ENCODE measurements around the gene SEC14L3. TPM values are rescaled to one million over a fixed set of nuclear protein-coding genes. Genes with fewer than 3 reads are reported as not detected.

The SEC14L3 gene
- total RNA-seq, 2 experiments from 2014 or later, result 0.25 TPM; not detected in 1

DNA sequence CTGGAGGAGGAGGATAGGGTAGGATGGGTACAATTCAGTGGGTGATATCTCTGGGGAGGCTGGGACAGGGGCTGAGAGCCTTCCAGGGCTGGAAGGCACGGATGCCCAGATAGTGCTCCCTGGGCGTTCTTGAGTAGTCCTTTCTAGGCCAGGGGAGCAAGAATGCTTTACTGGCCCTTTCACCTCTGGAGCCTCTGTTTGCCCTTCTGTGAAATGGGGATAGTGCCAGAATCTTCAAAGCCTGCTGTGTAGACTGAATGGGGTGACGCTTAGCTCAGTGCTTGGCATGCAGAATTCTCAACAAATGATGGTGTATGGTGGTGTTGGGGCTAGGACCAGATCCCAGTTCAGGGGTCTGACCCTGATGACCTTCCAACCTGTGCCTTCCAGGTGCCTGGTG lies 38.6 kb downstream of the SEC14L3 start:
- no peak for DNase-seq
- POLR2A ChIA-PET, result interaction anchor here (1.0 to 7.2 kb wide), 2 partner anchors 8 to 144 kb away, joined by 3 to 80 read pairs; partner anchors contain the start of genes CASTOR1 and MTFP1
- Mint-ChIP-seq H3K36me3 (ENCODE audit: low read depth) (peaks cover 28% of the 10 kb centered on the region), H3K27ac (no peak overlapping the region), H3K27me3 (peaks cover 4% of the 10 kb centered on the region), H3K4me3 (no peak overlapping the region), H3K9me3 (peaks cover 12% of the 10 kb centered on the region), H3K4me1 (peaks cover 23% of the 10 kb centered on the region)
- CTCF ChIA-PET, result interaction anchor here (7.5 kb wide), 1 partner anchor 9 kb away, joined by 69 read pairs; the partner anchor contains the start of gene MTFP1

DNA sequence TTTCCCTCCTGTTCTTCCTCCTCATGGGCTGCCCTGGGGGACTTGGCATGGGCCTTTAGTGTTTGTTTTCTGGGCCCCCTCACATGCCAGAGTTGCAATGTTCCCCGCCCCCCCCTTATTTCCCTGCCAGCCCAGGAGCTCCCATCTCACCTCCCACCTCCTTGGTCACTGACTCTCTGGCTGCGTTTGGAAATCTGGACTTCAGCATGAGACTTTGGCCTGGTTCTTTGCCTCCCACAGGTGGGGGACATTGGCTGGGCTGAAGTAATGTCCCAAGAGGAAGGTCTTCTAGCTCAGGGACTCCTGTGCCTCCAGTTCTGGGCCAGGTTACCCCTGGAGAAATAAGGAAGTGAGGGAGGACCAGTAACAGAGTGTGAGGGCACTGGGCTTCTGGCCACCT lies 39.3 kb downstream of the SEC14L3 start:
- Mint-ChIP-seq H3K36me3 (ENCODE audit: low read depth) (peaks cover 33% of the 10 kb centered on the region), H3K4me1 (peaks cover 25% of the 10 kb centered on the region), H3K27me3 (peaks cover 2% of the 10 kb centered on the region), H3K27ac (no peak overlapping the region), H3K4me3 (no peak overlapping the region), H3K9me3 (peaks cover 12% of the 10 kb centered on the region)
- POLR2A ChIA-PET, result interaction anchor here (1.0 to 7.2 kb wide), 2 partner anchors 8 to 143 kb away, joined by 3 to 80 read pairs; partner anchors contain the start of genes CASTOR1 and MTFP1
- DNase-seq, result no peak
- CTCF ChIA-PET, result interaction anchor here (0.6 to 7.5 kb wide), 3 partner anchors 8 to 221 kb away, joined by 4 to 69 read pairs (median 4); partner anchors contain the start of gene MTFP1

DNA sequence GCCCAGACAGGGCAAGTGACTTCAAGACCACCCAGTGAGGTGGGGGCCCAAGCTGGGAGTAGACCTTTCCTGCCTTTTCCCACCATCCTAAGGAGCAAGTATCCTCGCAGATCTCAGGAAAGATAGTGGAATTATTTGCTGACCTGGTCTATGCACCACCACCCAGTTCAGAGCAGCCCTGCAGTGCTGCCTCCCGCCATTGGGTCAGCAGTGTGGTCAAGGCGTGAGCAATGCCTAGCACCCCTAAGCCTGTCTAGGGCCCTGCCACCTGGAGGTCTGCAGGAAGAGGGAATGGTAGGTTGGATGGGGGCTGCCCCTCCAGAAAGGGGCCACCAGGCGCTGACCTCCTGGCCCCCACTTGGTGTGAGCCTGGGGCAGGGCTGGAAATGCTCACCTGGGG lies 39.7 kb downstream of the SEC14L3 start:
- Mint-ChIP-seq H3K4me1 (peaks cover 29% of the 10 kb centered on the region), H3K9me3 (peaks cover 12% of the 10 kb centered on the region), H3K27me3 (peaks cover 2% of the 10 kb centered on the region), H3K36me3 (ENCODE audit: low read depth) (peaks cover 36% of the 10 kb centered on the region), H3K4me3 (no peak overlapping the region), H3K27ac (no peak overlapping the region)
- no peak for DNase-seq
- ChIA-PET CTCF (interaction anchor here (1.5 to 7.5 kb wide), 2 partner anchors 8 to 41 kb away, joined by 4 to 69 read pairs; partner anchors contain the start of gene MTFP1), POLR2A (interaction anchor here (1.0 to 7.2 kb wide), 2 partner anchors 7 to 143 kb away, joined by 3 to 80 read pairs; partner anchors contain the start of genes CASTOR1 and MTFP1)

DNA sequence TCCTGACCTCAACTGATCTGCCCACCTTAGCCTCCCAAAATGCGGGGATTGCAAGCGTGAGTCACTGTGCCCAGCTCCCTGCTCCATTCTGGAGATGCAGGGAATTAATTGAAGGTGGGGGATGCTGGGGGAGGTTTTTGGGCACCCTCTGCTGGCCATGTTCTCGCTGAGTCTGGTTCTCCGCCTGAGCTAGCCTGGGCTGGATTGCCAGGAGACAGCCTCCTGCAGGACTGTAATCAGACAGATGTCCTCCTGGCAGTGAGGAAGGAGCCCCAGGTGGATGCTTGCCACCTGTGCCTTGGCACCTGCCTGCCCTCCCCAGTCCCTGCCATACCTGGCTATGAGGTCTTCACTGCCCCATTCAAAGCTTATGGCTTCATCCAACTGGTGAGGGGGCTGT lies 40.9 kb downstream of the SEC14L3 start:
- H3K27ac Mint-ChIP-seq, result no peak overlapping the region
- H3K4me1 Mint-ChIP-seq, result peaks cover 38% of the 10 kb centered on the region
- no peaks in the 10 kb centered on the region for H3K27me3 Mint-ChIP-seq
- H3K4me3 Mint-ChIP-seq, result no peak overlapping the region
- peaks cover 10% of the 10 kb centered on the region for H3K9me3 Mint-ChIP-seq
- CTCF ChIA-PET, result interaction anchor here (1.1 to 1.4 kb wide), 2 partner anchors 45 to 143 kb away, joined by 3 to 4 read pairs; no protein-coding TSS in a partner anchor
- POLR2A ChIA-PET, result interaction anchor here (0.9 kb wide), 1 partner anchor 13 kb away, joined by 3 read pairs; no protein-coding TSS in a partner anchor
- H3K36me3 Mint-ChIP-seq (ENCODE audit: low read depth), result peaks cover 41% of the 10 kb centered on the region
- no peak for DNase-seq

DNA sequence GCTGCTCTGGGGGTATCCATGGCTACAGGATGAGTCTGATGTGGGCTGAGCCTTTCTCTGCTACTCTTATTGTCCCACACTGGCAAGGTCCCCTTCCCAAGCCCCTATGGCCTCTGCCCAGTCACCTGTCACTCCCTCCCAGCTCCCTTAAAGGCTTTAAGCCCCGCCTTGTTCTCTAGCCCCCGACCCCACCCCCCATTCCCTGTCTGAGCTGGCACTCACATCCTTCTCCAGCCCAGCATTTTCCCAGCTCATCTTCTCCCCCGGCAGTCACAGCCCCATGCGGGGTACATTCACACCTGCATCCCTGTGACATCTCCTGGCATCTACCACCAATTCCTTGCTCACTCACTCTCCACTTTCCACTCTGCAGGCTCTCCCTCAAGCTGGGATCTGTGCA lies 41.9 kb downstream of the SEC14L3 start:
- ChIA-PET CTCF (interaction anchor here (0.9 to 1.4 kb wide), 2 partner anchors 39 to 142 kb away, joined by 3 to 4 read pairs; no protein-coding TSS in a partner anchor), POLR2A (interaction anchor here (1.0 kb wide), 1 partner anchor 19 kb away, joined by 3 read pairs; no protein-coding TSS in a partner anchor)
- no peak for DNase-seq
- Mint-ChIP-seq H3K27me3 (no peaks in the 10 kb centered on the region), H3K27ac (no peak overlapping the region), H3K9me3 (peaks cover 2% of the 10 kb centered on the region), H3K36me3 (ENCODE audit: low read depth) (peaks cover 34% of the 10 kb centered on the region), H3K4me1 (peaks cover 33% of the 10 kb centered on the region), H3K4me3 (no peak overlapping the region)

DNA sequence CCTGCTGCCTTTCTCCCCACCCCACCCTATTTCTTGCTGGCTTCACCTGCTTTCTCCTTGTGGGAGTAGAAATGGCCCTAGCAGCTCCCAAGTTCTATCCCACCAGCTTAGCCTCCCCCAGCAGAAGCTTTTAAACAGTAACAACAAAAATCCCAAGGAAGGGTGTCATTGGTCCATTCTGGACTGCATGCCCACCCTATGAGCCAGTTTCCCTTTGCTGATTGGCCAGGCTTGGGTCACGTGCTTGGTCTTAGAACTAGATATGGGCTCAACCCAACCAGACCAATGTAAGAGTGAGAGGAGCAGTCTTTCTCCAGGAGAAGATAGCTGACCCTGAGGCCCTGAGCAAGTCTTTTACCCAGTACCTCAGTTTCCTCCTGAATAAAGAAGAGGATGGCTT lies 43.9 kb downstream of the SEC14L3 start:
- ChIA-PET POLR2A (interaction anchor here (1.4 to 8.0 kb wide), 3 partner anchors 8 to 139 kb away, joined by 5 to 115 read pairs (median 80); partner anchors contain the start of genes CASTOR1 and SEC14L2), CTCF (interaction anchor here (1.2 kb wide), 1 partner anchor 37 kb away, joined by 4 read pairs; no protein-coding TSS in a partner anchor)
- DNase-seq, result no peak
- Mint-ChIP-seq H3K27me3 (no peaks in the 10 kb centered on the region), H3K27ac (no peak overlapping the region), H3K36me3 (ENCODE audit: low read depth) (peaks cover 28% of the 10 kb centered on the region), H3K4me3 (no peak overlapping the region), H3K9me3 (no peaks in the 10 kb centered on the region), H3K4me1 (peaks cover 31% of the 10 kb centered on the region)

DNA sequence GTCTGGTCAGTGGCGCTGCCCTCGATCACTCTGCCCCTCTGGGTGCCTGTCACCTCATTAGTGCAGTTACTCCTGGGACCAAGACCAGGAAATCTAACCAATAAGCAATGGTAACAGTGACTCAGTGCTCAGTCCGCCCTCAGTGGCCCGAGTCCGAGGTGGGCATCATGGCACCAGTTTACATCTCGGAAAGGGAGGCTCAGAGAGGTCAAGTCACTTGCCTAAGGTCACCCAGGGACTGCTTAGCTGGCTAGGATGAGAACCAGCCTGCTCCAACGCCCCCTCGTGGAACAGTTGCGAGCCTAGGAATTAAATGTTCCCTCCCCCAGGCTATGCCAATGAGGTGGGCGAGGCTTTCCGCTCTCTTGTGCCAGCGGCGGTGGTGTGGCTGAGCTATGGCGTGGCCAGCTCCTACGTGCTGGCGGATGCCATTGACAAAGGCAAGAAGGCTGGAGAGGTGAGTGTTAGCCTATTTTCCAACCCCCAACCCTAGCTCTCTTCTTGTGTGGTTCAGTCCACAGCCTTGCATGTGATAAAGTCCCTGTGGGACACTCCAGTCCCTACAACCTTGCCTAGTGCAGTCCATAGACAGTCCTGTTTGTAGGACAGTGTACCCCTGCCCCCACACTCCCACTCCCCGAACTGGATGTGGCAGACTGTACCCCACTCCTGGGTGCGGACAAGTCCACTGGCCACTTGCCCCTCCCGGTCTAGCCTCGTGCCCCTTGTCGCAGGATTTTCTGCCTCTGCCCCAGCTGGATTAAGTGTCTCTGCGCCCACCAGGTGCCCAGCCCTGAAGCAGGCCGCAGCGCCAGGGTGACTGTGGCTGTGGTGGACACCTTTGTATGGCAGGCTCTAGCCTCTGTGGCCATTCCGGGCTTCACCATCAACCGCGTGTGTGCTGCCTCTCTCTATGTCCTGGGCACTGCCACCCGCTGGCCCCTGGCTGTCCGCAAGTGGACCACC lies 45.1 kb downstream of the SEC14L3 start:
- ChIA-PET POLR2A (interaction anchor here (0.8 to 8.0 kb wide), 7 partner anchors 9 to 317 kb away, joined by 3 to 115 read pairs (median 3); partner anchors contain the start of genes CASTOR1 and SEC14L2), CTCF (interaction anchor here (0.6 to 6.9 kb wide), 13 partner anchors 9 to 139 kb away, joined by 3 to 100 read pairs (median 5); partner anchors contain the start of genes RNF215 and SEC14L2)
- H3K27ac Mint-ChIP-seq, result peak overlapping the region; percentile 94
- H3K4me3 Mint-ChIP-seq, result peak overlapping the region; percentile 94
- H3K27me3 Mint-ChIP-seq, result no peaks in the 10 kb centered on the region
- H3K4me1 Mint-ChIP-seq, result peaks cover 43% of the 10 kb centered on the region
- H3K36me3 Mint-ChIP-seq (ENCODE audit: low read depth), result peaks cover 36% of the 10 kb centered on the region
- peak; percentile 89 for DNase-seq
- H3K9me3 Mint-ChIP-seq, result no peaks in the 10 kb centered on the region

DNA sequence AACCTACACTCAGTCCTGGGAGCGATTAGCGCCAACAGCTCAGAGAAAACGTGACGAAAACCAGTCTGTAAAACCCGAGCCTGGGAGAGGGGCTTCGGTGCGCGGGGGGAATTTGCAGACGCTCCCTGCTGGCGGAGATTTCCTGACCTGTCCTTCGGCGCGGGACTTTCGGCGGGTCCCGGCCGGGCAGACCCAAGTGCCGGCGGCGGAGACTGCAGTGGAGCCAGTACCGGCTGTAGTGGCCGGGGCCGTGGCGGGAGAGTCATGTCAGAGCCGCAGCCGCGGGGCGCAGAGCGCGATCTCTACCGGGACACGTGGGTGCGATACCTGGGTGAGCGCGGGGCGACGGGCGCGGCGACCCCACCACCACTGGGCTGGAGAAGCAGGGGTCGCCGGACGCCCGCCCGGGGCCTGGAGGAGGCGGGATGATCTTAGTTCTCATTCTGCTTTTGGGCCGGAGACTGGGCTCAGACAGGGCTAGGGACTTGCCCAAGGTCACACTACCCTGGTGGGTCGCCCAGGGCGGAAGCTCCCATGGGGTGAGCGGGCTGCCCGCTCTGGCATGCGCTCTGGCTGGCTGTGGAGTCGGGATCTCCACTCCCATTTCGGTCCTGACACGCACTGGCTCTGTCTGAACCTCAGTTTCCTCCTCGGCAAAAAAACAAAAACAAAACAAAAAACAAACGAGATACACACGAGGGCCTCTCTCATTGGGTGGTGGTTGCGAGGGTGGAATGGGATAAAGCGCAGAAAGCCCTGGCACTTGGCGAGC lies 46.0 kb downstream of the SEC14L3 start, which contains the start of gene MTFP1:
MTFP1 (plus strand) TSS at position 153 of the 772 bp plus-strand sequence; CDS start at position 265, 112 bp downstream.
- H3K27ac Mint-ChIP-seq, result peak within 1 kb of the TSS; percentile 94
- H3K36me3 Mint-ChIP-seq (ENCODE audit: low read depth), result peaks cover 40% of the 10 kb centered on the region
- POLR2A ChIA-PET, result interaction anchor here (0.8 to 8.0 kb wide), 12 partner anchors 10 to 318 kb away, joined by 3 to 115 read pairs (median 4); partner anchors contain the start of genes CASTOR1, CCDC157, SEC14L2 and SF3A1
- peak within 1 kb of the TSS; percentile 94 for H3K4me3 Mint-ChIP-seq
- CTCF ChIA-PET, result interaction anchor here (0.9 to 6.9 kb wide), 13 partner anchors 10 to 317 kb away, joined by 3 to 100 read pairs (median 5); partner anchors contain the start of genes CASTOR1 and RNF215
- H3K27me3 Mint-ChIP-seq, result no peaks in the 10 kb centered on the region
- peak; percentile 49 for DNase-seq
- peaks cover 50% of the 10 kb centered on the region for H3K4me1 Mint-ChIP-seq
- H3K9me3 Mint-ChIP-seq, result no peaks in the 10 kb centered on the region

DNA sequence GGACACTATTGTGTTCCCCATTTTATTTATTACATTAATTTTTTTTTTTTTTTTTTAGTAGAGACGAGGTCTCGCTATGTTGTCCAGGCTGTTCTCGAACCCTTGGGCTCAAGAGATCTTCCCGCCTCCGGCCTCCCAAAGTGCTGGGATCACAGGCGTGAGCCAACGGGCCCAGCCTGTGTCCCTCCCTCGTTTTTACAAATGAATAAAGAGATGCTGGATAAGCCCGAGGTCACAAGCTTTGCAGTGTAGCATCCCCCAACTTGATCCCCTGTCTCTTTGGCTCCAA lies 46.5 kb downstream of the SEC14L3 start:
- Mint-ChIP-seq H3K36me3 (ENCODE audit: low read depth) (peaks cover 44% of the 10 kb centered on the region), H3K9me3 (no peaks in the 10 kb centered on the region), H3K4me1 (peaks cover 56% of the 10 kb centered on the region), H3K4me3 (peak overlapping the region; percentile 94), H3K27me3 (no peaks in the 10 kb centered on the region), H3K27ac (peak overlapping the region; percentile 94)
- POLR2A ChIA-PET, result interaction anchor here (0.8 to 8.0 kb wide), 9 partner anchors 11 to 240 kb away, joined by 3 to 115 read pairs (median 16); partner anchors contain the start of genes CASTOR1, CCDC157, PES1 and SEC14L2
- no peak for DNase-seq
- CTCF ChIA-PET, result interaction anchor here (0.9 to 6.9 kb wide), 8 partner anchors 11 to 317 kb away, joined by 3 to 100 read pairs (median 13); partner anchors contain the start of genes CASTOR1, RNF215 and SEC14L2

DNA sequence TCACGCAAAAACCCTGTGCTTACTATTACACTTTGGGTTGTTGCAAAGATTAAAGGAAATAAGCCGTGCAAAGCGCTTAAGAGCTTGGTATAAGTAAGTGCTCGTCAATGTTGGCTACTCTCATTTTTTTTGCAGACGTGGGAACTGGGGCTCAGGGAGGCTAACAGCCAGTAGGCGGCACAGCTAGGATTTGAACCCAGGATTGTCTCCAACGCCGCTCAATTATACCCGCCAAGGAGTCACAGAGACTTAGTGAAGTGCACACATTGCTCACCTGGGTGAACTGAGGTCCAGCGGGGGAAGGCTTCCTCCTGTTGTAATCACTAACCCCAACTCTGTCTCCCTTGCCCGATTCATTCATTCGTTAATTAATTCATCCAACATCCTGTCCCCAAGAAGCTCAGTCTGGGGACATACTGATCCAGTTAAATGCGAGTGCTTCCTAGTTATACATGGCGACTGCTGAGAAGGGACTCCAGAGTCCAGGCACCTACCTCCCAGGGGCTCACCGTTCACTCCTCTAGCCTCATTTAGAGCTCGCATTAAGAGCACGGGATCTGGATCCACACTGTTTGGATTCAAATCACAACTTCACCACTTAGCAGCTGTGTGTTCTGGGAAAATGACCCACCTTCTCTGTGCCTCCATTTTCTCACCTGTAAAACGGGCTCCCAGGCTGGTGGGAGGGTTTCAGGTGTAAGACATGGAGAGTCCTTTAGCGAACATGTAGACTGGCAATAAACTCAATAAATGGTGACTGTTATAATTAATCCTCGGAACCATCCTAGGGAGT lies 47.1 kb downstream of the SEC14L3 start:
- ChIA-PET CTCF (interaction anchor here (0.6 to 6.9 kb wide), 18 partner anchors 11 to 316 kb away, joined by 3 to 100 read pairs (median 5); partner anchors contain the start of genes CASTOR1, CCDC157, PES1 and RNF215), POLR2A (interaction anchor here (0.6 to 8.0 kb wide), 22 partner anchors 11 to 1157 kb away, joined by 3 to 115 read pairs (median 5); partner anchors contain the start of genes CASTOR1, CCDC157, EWSR1 and PES1)
- Mint-ChIP-seq H3K4me3 (peak overlapping the region; percentile 94), H3K27ac (peak overlapping the region; percentile 94), H3K4me1 (peaks cover 55% of the 10 kb centered on the region), H3K27me3 (no peaks in the 10 kb centered on the region), H3K36me3 (ENCODE audit: low read depth) (peaks cover 41% of the 10 kb centered on the region), H3K9me3 (no peaks in the 10 kb centered on the region)
- DNase-seq, result peak; percentile 50

All from activated CD4-positive, alpha-beta memory T cell treated with anti-CD3 and anti-CD28 coated beads, Interleukin-2, amount 10 ng/mL, durations not matched to agents 7 days and 5 days (primary cell).